HepG2 (cell line): ENCODE results near the gene MRPL14. TPM values are rescaled to one million over a fixed set of nuclear protein-coding genes. Genes with fewer than 3 reads are reported as not detected.

Experiments
- AHDC1 ChIP-seq: sonication (generic); formaldehyde crosslinking; IDR thresholded peaks from 2 replicates; pipeline ENCODE4 v1.5.1; 2020; ENCODE audit warnings: mild to moderate bottlenecking, missing genetic modification reagents, borderline replicate concordance
- CHD4 ChIP-seq: fragments of 200-600 bp; sonication (generic); IDR thresholded peaks from 2 replicates; pipeline ENCODE4 v1.7.0; 2017; ENCODE audit warnings: mild to moderate bottlenecking, low read length, borderline replicate concordance
- DMAP1 ChIP-seq: IDR thresholded peaks from 2 replicates; pipeline ENCODE4 v1.6.1; 2016
- DPF2 ChIP-seq: sonication (generic); formaldehyde crosslinking; IDR thresholded peaks from 2 replicates; pipeline ENCODE4 v1.4.0; 2020; ENCODE audit warnings: mild to moderate bottlenecking, low read depth, missing genetic modification reagents, borderline replicate concordance
- EEA1 ChIP-seq: sonication (generic); formaldehyde crosslinking; IDR thresholded peaks from 2 replicates; pipeline ENCODE4 v1.5.1; 2020; ENCODE audit warnings: mild to moderate bottlenecking, missing genetic modification reagents, borderline replicate concordance
- ELF4 ChIP-seq: sonication (generic); formaldehyde crosslinking; IDR thresholded peaks from 2 replicates; pipeline ENCODE4 v1.5.0; 2020; ENCODE audit warnings: missing genetic modification reagents, mild to moderate bottlenecking, moderate library complexity, borderline replicate concordance
- GLI4 ChIP-seq: sonication (generic); formaldehyde crosslinking; IDR thresholded peaks from 2 replicates; pipeline ENCODE4 v1.5.1; 2020; ENCODE audit warnings: missing genetic modification reagents, mild to moderate bottlenecking, moderate library complexity, borderline replicate concordance
- NCOA5 ChIP-seq: sonication (generic); formaldehyde crosslinking; IDR thresholded peaks from 2 replicates; pipeline ENCODE4 v1.4.0; 2020; ENCODE audit warnings: missing genetic modification reagents
- SOX6 ChIP-seq, 2 experiments: fragments of 450-650 bp in 1 of 2; sonication (generic) in 1 of 2; formaldehyde crosslinking in 1 of 2; IDR thresholded peaks; 2 replicates each; pipeline versions ENCODE4 v1.4.0 to v1.6.1; 2017 to 2020; ENCODE audit warnings: antibody characterized with exemption in 1 of 2, mild to moderate bottlenecking in 1 of 2, missing genetic modification reagents in 1 of 2
- XRCC5 ChIP-seq: fragments of 200-400 bp; formaldehyde crosslinking; optimal IDR thresholded peaks from 2 replicates; pipeline ENCODE3; 2017; ENCODE audit warnings: mild to moderate bottlenecking, low read length
- ZFP62 ChIP-seq: sonication (generic); formaldehyde crosslinking; IDR thresholded peaks from 2 replicates; pipeline ENCODE4 v1.4.0; 2020; ENCODE audit warnings: missing genetic modification reagents
- ZFX ChIP-seq: sonication (generic); formaldehyde crosslinking; IDR thresholded peaks from 2 replicates; pipeline ENCODE4 v1.4.0; 2020; ENCODE audit warnings: mild to moderate bottlenecking, low read depth, missing genetic modification reagents, moderate library complexity
- ZNF224 ChIP-seq: sonication (generic); formaldehyde crosslinking; IDR thresholded peaks from 2 replicates; pipeline ENCODE4 v1.5.0; 2020; ENCODE audit warnings: mild to moderate bottlenecking, missing genetic modification reagents
- ZNF468 ChIP-seq: sonication (generic); formaldehyde crosslinking; IDR thresholded peaks from 2 replicates; pipeline ENCODE4 v1.8.0; 2022; ENCODE audit warnings: mild to moderate bottlenecking, moderate library complexity, missing genetic modification reagents
- ZNF768 ChIP-seq: sonication (generic); formaldehyde crosslinking; IDR thresholded peaks from 2 replicates; pipeline ENCODE4 v1.4.0; 2020; ENCODE audit warnings: missing genetic modification reagents
- polyA plus RNA-seq, 8 experiments: library from polyadenylated mRNA; depleted of rRNA in 3 of 8; stranded (reverse) in 7 of 8; unstranded in 1 of 8; fragments of >200 nt; fragmentation: Illumina TruSeq in 4 of 8; extraction: Trizol in 4 of 8; gene quantifications; 2 replicates each; pipeline versions ENCODE4 v1.2.1 to v1.2.3, GENCODE V29; 2011 to 2016; ENCODE audit warnings: low read depth in 4 of 8, missing spikeins in 1 of 8, mixed read lengths in 1 of 8; ENCODE audit not compliant: insufficient read depth in 1 of 8
- total RNA-seq, 5 experiments: library from RNA; depleted of rRNA; stranded (reverse); fragments of >200 nt; fragmentation: Illumina TruSeq; extraction: Trizol; gene quantifications; 2 replicates each; pipeline ENCODE4 v1.2.3, GENCODE V29; 2016; ENCODE audit warnings: low read depth in 1 of 5
- TF ChIP-seq, protein P1 (sequence below): IDR thresholded peaks from 2 replicates; pipeline ENCODE4 v1.6.1; 2016; ENCODE audit warnings: missing genetic modification reagents, missing compliant biosample characterization
- TF ChIP-seq, protein P2 (sequence below): sonication (generic); formaldehyde crosslinking; IDR thresholded peaks from 2 replicates; pipeline ENCODE4 v1.5.0; 2020; ENCODE audit warnings: missing genetic modification reagents, mild to moderate bottlenecking, borderline replicate concordance
- TF ChIP-seq, protein P3 (sequence below): sonication (generic); formaldehyde crosslinking; IDR thresholded peaks from 2 replicates; pipeline ENCODE4 v1.5.0; 2020; ENCODE audit warnings: mild to moderate bottlenecking, missing genetic modification reagents
- TF ChIP-seq, protein P4 (sequence below): sonication (generic); formaldehyde crosslinking; conservative IDR thresholded peaks from 2 replicates; pipeline ENCODE4 v1.8.0; 2022; ENCODE audit warnings: mild to moderate bottlenecking, moderate library complexity, missing genetic modification reagents

Gene MRPL14
- total and polyA plus RNA-seq, 2 of the 13 experiments (the other 11 are each of a cell fraction or from before 2014, with no cell fraction given), result 157 to 178 TPM

GRCh38 chr6:44096612-44097011 is 30.6 kb downstream of the MRPL14 start (continued):
- TF ChIP-seq AHDC1 (CRISPR knock-in tag) (no peak), GLI4 (CRISPR knock-in tag) (no peak), DPF2 (CRISPR knock-in tag) (no peak), EEA1 (CRISPR knock-in tag) (no peak), ZNF468 (CRISPR knock-in tag) (no peak), ELF4 (CRISPR knock-in tag) (no peak), DMAP1 (CRISPR knock-in tag) (no peak), NCOA5 (CRISPR knock-in tag) (no peak), CHD4 (no peak), ZFX (CRISPR knock-in tag) (peak; percentile 60; the same call in 1 of the 2 replicates), ZNF224 (CRISPR knock-in tag) (no peak), XRCC5 (no peak), ZFP62 (CRISPR knock-in tag) (no peak), SOX6 (IDR thresholded peaks at IDR 0.05) (no peak), SOX6 (CRISPR knock-in tag; IDR thresholded peaks at IDR 0.05) (0 out of 2 replicates have a peak, but pooled peaks have one; percentile 11), ZNF768 (CRISPR knock-in tag) (peak; percentile 45; the same call in 1 of the 2 replicates)
- TF ChIP-seq, protein P1, sequence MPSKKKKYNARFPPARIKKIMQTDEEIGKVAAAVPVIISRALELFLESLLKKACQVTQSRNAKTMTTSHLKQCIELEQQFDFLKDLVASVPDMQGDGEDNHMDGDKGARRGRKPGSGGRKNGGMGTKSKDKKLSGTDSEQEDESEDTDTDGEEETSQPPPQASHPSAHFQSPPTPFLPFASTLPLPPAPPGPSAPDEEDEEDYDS, result no peak; the same call in 1 of the 2 replicates
- TF ChIP-seq, protein P2, sequence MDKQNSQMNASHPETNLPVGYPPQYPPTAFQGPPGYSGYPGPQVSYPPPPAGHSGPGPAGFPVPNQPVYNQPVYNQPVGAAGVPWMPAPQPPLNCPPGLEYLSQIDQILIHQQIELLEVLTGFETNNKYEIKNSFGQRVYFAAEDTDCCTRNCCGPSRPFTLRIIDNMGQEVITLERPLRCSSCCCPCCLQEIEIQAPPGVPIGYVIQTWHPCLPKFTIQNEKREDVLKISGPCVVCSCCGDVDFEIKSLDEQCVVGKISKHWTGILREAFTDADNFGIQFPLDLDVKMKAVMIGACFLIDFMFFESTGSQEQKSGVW (CRISPR knock-in tag), result no peak
- TF ChIP-seq, protein P3, sequence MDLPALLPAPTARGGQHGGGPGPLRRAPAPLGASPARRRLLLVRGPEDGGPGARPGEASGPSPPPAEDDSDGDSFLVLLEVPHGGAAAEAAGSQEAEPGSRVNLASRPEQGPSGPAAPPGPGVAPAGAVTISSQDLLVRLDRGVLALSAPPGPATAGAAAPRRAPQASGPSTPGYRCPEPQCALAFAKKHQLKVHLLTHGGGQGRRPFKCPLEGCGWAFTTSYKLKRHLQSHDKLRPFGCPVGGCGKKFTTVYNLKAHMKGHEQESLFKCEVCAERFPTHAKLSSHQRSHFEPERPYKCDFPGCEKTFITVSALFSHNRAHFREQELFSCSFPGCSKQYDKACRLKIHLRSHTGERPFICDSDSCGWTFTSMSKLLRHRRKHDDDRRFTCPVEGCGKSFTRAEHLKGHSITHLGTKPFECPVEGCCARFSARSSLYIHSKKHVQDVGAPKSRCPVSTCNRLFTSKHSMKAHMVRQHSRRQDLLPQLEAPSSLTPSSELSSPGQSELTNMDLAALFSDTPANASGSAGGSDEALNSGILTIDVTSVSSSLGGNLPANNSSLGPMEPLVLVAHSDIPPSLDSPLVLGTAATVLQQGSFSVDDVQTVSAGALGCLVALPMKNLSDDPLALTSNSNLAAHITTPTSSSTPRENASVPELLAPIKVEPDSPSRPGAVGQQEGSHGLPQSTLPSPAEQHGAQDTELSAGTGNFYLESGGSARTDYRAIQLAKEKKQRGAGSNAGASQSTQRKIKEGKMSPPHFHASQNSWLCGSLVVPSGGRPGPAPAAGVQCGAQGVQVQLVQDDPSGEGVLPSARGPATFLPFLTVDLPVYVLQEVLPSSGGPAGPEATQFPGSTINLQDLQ, result no peak
- TF ChIP-seq, protein P4, sequence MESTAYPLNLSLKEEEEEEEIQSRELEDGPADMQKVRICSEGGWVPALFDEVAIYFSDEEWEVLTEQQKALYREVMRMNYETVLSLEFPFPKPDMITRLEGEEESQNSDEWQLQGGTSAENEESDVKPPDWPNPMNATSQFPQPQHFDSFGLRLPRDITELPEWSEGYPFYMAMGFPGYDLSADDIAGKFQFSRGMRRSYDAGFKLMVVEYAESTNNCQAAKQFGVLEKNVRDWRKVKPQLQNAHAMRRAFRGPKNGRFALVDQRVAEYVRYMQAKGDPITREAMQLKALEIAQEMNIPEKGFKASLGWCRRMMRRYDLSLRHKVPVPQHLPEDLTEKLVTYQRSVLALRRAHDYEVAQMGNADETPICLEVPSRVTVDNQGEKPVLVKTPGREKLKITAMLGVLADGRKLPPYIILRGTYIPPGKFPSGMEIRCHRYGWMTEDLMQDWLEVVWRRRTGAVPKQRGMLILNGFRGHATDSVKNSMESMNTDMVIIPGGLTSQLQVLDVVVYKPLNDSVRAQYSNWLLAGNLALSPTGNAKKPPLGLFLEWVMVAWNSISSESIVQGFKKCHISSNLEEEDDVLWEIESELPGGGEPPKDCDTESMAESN (CRISPR knock-in tag), result 0 out of 2 replicates have a peak, but pooled peaks have one; percentile 14
